Esophagus squamous epithelium (tissue), 4 donors: ENCODE measurements around the gene HOOK2.

Experiments
- POLR2A ChIP-seq, 4 donors: fragments of 450-650 bp; IDR thresholded peaks; one replicate each; pipeline ENCODE4 v1.6.1; 2017; ENCODE audit warnings: antibody characterized with exemption in 4 of 4, mild to moderate bottlenecking in 4 of 4, moderate library complexity in 3 of 4
- TF ChIP-seq, protein P1 (sequence below), 6 experiments: fragments of 450-650 bp in 4 of 6; fragments of 200-600 bp in 2 of 6; sonication (generic) in 2 of 6; IDR thresholded peaks; one replicate each; pipeline ENCODE4 v1.5.1; 2016 to 2019; ENCODE audit warnings: antibody characterized with exemption in 6 of 6, mild to moderate bottlenecking in 4 of 6, moderate library complexity in 4 of 6

DNA sequence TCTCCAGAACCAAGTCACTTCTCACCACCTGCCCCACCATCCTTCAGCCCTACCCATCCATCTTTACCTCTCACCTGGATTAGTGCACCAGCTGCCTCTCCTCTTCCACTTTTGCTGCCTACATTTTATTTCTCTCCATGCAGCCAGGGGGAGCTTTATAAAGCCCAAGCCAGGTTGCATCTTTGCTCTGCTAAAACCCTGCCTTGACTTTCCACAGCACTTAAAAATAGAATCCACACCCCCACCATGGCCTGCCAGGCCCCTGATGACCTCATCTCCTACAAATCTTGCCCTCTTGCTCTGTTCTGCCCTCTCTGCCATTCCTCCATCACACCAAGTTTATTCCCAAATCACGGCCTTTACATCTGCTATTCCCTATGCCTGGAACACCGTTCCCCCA, 1.8 kb downstream of the HOOK2 start:
- no peak for TF ChIP-seq POLR2A (IDR thresholded peaks at IDR 0.05)
- TF ChIP-seq, protein P1, sequence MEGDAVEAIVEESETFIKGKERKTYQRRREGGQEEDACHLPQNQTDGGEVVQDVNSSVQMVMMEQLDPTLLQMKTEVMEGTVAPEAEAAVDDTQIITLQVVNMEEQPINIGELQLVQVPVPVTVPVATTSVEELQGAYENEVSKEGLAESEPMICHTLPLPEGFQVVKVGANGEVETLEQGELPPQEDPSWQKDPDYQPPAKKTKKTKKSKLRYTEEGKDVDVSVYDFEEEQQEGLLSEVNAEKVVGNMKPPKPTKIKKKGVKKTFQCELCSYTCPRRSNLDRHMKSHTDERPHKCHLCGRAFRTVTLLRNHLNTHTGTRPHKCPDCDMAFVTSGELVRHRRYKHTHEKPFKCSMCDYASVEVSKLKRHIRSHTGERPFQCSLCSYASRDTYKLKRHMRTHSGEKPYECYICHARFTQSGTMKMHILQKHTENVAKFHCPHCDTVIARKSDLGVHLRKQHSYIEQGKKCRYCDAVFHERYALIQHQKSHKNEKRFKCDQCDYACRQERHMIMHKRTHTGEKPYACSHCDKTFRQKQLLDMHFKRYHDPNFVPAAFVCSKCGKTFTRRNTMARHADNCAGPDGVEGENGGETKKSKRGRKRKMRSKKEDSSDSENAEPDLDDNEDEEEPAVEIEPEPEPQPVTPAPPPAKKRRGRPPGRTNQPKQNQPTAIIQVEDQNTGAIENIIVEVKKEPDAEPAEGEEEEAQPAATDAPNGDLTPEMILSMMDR (IDR thresholded peaks at IDR 0.05), result peak in 2 of 6 experiments; percentile 4 to 33
